Measurements from ENCODE around the gene DIO1.

DNA sequence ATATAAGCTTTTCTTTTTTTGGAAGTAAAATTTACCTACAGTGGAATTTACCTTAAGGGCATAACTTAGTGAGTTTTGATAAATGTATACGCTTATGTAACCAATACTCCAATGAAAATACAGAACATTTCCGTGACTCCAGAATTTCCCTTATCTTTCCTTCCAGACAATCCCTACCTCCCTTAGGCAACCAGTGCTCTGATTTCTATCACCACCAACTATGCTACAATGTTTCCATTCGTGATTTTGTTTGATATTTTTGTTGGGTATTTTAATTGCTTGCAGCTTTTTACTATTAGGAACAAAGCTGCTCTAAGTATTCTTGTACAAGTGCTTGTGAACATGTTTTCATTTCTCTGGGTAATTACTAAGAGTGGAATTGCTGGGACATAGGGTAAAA, 36.9 kb downstream of the DIO1 start:
- TF ChIP-seq, protein P1, sequence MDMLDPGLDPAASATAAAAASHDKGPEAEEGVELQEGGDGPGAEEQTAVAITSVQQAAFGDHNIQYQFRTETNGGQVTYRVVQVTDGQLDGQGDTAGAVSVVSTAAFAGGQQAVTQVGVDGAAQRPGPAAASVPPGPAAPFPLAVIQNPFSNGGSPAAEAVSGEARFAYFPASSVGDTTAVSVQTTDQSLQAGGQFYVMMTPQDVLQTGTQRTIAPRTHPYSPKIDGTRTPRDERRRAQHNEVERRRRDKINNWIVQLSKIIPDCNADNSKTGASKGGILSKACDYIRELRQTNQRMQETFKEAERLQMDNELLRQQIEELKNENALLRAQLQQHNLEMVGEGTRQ (IDR thresholded peaks at IDR 0.05; ENCODE audit: borderline replicate concordance, low read depth, low read length): no peak
- TF ChIP-seq, protein P2, sequence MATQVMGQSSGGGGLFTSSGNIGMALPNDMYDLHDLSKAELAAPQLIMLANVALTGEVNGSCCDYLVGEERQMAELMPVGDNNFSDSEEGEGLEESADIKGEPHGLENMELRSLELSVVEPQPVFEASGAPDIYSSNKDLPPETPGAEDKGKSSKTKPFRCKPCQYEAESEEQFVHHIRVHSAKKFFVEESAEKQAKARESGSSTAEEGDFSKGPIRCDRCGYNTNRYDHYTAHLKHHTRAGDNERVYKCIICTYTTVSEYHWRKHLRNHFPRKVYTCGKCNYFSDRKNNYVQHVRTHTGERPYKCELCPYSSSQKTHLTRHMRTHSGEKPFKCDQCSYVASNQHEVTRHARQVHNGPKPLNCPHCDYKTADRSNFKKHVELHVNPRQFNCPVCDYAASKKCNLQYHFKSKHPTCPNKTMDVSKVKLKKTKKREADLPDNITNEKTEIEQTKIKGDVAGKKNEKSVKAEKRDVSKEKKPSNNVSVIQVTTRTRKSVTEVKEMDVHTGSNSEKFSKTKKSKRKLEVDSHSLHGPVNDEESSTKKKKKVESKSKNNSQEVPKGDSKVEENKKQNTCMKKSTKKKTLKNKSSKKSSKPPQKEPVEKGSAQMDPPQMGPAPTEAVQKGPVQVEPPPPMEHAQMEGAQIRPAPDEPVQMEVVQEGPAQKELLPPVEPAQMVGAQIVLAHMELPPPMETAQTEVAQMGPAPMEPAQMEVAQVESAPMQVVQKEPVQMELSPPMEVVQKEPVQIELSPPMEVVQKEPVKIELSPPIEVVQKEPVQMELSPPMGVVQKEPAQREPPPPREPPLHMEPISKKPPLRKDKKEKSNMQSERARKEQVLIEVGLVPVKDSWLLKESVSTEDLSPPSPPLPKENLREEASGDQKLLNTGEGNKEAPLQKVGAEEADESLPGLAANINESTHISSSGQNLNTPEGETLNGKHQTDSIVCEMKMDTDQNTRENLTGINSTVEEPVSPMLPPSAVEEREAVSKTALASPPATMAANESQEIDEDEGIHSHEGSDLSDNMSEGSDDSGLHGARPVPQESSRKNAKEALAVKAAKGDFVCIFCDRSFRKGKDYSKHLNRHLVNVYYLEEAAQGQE (IDR thresholded peaks at IDR 0.05; ENCODE audit: low read depth, low read length): no peak

Data from SK-N-SH (cell line).